IPS-NIHi11 (cell line): ENCODE data around the gene PLEKHA6.

Experiments used
- DNase-seq: peaks from one replicate; pipeline ENCODE4 v3.0.0; 2012; ENCODE audit warnings: mixed read lengths, low spot score

Gene PLEKHA6

GRCh38 chr1:204283711-204284651, 75.7 kb downstream of the PLEKHA6 start:
- no peak for DNase-seq

DNA sequence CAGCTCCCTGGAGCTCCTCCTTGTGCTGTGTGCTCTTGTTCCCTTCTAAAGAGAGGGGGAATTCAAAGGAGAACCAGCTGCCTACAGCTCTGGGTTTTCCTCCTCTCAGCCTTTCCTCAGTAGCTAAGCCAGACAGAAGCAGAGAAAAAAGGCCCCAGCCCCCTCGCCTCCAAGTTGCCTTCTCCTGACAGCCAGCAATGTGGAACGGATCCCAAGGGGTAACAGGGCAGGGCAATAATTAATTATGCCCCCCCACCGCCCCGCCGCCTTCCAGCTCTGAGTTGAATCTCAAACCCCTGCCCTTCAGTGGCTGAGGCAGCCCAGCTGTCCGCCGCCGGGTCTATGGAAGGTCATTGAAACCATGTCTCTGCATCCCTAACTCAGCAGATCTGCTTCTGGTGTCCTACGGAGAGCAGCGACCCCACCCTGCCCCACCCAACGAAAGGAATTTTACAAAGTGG, 76.9 kb downstream of the PLEKHA6 start:
- no peak for DNase-seq

GRCh38 chr1:204280099-204280961, 79.4 kb downstream of the PLEKHA6 start:
- DNase-seq = no peak

DNA sequence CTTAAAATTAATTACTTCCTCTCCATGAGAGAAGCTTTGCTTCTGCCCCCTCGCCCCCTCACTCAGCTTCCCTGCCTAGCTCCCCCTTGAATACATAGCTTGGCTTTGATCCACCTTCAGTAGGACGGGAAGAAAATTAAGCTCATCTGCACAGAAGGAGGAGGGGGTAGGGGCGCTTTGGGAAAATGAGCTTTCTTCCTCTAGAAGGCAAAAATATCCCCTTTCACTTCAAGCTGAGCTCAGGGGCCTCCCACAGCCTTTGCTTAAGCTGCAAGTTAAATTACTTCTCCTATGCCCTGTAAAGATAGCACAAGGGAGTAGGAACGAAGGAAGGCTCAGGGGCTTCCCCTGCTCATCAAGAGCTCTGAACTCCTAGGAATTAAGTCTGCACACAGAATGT, 80.8 kb downstream of the PLEKHA6 start:
- DNase-seq = no peak

- DNase-seq = no peak
These were observed 81.5 kb downstream of the PLEKHA6 start for GRCh38 chr1:204278251-204278650.

DNA sequence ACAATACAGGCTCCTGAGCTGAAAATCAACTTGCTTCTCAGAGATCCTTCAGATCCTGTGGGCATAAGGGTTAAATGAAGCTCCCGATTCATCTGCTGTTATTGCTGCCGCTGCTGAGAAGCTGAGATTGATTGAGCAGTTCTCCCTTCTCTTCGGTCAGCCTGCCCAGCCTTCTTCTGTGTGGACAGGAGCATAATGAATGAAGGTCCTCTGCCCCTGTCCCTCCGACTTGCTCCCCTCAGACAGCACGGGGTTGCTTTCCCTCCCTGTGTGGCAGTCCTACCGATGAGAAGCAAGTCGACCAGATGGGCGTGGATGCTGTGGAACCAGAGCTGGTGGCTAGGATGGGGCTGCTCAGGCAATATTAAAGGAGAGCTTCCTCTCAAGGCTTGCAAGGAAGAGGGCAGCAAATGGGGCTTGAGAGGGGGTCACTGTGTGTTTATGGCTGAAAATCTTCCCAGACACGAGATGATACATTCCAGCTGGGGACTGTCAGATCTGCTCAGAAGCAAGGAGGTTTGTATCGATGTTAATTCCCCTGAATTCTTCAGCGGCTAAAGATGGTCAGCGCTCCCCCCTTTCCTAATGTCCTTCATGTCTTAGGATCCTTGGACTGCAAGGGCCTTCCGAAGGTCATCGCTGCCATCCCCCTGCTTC, 82.0 kb downstream of the PLEKHA6 start:
- no peak for DNase-seq

GRCh38 chr1:204275695-204276370, 83.9 kb downstream of the PLEKHA6 start:
- no peak for DNase-seq

DNA sequence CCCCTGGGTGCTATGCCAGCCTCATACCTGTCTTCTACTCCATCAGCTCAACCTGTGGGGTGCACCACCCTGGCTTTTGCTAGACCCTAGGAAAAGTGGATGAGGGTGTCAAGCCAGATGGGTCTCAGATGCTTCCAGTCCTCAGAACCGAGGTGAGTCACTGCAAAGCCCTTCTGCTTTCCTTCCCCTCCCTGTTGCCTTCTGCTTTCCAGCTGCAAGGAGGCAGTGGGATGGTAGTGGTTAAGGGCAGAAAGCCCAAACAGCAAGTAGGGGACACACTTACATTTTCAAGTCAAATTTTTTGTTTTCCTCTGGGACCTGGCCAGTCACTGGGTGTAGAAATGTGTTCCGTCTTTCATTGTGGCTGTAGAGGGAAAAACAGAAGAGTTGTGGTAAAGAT, 85.3 kb downstream of the PLEKHA6 start:
- DNase-seq = no peak

GRCh38 chr1:204272505-204272904, 87.2 kb downstream of the PLEKHA6 start:
- no peak for DNase-seq

DNA sequence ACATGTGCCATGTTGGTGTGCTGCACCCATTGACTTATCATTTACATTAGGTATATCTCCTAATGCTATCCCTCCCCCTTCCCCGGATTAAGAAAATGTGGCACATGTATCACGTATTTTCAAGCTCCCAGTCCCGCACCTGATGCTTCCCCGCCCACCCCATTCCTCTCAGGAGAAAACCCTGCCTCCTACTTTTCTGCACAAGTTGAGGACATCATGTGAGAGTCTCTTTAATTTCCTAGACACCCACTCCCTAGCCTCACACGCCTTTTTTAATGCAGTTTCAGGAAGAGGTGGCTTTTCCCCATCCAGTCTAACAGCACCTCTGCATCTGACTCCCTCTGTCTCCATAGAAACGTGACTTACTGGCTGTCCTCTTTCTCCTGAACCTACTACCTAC, 87.8 kb downstream of the PLEKHA6 start:
- no peak for DNase-seq

DNA sequence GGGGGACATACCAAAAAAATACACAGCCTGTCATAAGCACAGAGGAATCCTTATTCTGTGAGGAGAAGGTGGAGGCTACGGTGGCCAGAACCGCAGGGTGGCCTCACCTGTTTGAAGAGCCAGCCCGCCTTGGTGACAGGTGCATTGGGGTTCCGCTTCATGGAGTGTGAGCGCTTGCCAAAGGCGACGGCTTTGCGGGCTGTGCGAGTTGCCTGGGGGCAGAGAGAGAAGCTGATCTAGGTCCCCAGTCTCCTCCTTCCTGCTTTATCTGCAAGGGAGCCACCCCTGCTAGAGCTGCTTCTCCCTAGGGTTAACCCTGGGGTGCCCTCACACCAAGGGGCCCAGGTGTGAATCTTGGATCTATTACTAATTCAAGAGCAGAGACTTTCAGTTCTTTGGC, 91.6 kb downstream of the PLEKHA6 start:
- no peak for DNase-seq

- DNase-seq = no peak
These were observed 92.5 kb downstream of the PLEKHA6 start for GRCh38 chr1:204267191-204267601.

DNA sequence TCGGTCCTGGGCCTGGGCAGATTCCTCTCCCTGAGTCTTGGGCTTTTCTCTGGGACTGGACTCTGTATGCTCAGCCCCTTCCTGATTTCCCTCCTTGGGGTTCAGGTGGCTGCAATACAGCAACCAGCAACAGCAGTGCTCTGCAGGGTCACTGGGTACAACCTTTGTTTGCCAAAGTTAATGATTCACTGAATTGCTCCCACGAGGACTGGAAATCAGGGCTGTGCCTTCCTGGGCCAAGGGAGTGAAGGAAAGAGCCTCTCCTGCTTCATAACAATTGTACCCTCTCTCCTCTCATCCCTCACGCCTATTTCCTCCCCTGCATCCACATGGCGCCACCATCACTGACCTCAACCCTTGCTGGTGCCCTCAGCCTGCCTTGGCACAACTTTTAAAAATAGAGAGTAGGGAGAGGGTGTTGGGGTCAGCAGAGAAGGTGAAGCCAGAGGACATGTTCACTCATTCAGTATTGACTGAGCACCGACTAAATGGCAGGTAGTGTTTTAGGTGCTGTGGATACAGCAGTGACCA, 93.2 kb downstream of the PLEKHA6 start:
- DNase-seq = no peak

DNA sequence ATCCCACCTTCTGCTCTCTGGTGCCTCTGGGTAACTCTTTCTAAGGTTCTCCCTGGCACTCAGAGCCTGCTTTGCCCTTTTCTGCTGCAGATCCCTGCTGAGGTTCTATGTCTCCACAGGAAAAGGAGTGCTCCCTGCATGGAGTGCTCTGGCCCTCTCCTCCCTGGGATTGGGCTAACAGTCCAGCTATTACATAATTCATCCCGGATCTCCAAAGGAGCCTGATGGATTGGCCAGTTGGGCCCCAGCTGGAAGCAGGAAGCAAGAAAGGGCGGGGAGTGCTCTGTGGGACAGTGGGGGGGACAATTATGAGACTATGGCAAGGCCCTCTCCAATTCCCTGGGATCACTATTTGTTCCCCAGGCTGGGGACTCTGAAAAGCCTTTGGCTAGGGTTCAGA, 94.1 kb downstream of the PLEKHA6 start:
- DNase-seq = no peak

- DNase-seq = no peak
These were observed 94.9 kb downstream of the PLEKHA6 start for GRCh38 chr1:204264805-204265204.

DNA sequence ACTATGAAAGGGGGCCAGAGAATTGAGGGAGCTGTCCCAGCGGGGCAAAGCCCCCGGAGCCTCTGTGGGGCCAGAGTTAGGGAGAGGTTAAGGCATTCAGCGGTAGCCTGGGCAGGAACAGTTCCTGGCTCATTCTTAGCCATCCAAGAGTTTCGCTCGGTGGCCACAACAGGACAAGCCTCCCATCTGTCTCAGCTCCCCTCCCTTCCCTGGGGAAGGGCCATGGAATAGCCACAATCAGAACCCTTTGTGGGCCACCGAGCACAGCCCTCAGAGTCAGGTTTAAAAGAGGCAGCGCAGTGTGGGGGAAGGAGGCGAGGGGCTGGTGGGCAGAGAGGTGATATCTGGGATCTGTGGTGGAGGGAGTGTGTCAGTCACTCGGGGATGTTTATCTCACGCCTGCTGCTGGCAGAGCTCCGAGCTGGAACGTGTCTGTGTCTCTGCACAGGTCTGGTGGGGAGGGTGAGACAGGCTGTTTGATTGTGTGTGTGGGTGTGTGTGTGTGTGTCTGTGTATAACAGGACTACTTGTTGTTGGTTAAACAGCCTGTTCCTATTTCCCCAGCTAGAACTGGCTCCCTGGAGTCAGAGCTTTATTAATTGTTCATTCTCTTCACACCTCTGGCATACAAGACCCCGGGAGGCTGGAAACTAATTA, 96.3 kb downstream of the PLEKHA6 start:
- DNase-seq = no peak

- no peak for DNase-seq
These were observed 97.0 kb downstream of the PLEKHA6 start for GRCh38 chr1:204262506-204263253.

DNA sequence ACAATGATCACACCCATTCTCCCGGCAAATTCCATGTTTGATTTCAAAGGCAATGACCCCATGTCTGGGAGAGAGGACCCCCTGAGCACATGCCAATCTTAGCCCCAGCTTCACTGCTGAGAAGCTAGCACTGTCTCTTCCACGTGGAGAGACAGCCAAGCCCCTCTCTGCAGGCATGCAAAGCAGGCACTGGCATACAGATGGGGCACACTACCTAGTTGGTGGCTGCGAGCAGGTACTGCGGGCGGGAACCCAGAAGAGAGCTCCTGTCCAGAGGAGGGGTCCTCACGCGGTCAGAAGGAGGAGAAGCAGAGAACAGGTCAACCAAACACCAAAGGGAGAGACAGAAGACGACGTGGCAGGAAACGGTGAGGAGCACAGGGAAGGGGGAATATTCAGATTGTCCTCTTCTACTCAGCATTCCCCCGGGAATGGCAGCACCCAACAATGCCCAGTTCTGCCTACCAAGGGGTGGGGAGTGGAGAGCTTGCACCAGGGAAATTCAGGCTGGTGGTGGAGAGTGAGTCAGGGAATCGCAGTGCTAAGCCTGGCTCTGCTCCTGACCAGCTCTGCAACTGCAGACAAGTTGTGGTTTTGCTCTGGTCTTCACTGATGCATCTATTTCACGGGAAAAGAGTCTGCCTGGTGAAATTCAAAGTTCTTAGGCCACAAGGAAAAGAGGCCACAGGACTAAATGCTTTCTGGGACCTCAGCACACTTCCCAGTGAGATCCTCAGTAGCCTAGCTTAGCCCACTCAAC, 97.8 kb downstream of the PLEKHA6 start:
- DNase-seq = no peak

DNA sequence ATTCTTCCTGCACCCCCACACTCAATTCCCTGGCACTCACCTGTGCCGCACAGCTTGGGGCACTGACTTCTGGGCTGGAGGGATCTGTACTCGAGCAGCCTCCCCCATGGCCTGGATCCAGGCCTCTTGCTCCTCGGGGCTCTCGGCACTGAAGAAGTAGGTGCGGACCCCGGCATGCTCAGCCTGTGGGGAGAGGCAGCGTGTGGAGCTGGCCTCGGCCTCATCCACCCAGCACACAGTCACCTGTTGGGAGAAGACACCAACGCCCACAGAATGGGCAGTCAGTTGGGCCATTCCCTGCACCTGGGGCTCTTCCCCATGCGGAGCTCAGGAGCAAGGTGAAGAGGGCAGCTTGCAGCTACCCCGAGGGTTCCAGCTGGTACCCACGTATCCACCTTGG, 98.5 kb downstream of the PLEKHA6 start:
- DNase-seq = no peak
